GM21576 (cell line): ENCODE results near the gene NDFIP2.
"Not testable (repeated sequence)": the region's sequence is repeated elsewhere in the genome, so short reads cannot be mapped to it uniquely, and the experiment has no call there.

Experiments used
- ATAC-seq: cut with Tn5 transposase; IDR thresholded peaks from one replicate; pipeline ENCODE4 v1.9.1; 2021; ENCODE audit warnings: mild to moderate bottlenecking, moderate library complexity; ENCODE audit not compliant: unreplicated experiment

NDFIP2 gene

DNA sequence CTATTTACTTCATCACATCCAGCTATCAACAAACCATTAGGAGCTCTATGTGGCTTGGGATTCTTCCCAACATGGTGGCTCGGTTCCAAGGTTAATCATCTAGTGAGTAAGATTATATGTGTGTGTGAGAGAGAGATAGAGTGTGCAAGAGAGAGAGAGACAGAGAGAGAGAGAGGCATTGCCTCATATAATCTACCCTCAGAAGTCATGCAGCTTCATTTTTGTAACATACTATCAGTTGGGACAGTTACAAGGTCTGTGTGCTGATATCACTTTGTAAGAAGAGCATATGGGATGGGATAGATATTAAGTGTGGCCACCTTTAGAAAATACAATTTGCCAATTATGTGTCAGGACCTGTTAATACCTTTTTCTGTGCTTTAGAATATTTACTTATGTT lies 104.1 kb downstream of the NDFIP2 start:
- ATAC-seq, result no peak

DNA sequence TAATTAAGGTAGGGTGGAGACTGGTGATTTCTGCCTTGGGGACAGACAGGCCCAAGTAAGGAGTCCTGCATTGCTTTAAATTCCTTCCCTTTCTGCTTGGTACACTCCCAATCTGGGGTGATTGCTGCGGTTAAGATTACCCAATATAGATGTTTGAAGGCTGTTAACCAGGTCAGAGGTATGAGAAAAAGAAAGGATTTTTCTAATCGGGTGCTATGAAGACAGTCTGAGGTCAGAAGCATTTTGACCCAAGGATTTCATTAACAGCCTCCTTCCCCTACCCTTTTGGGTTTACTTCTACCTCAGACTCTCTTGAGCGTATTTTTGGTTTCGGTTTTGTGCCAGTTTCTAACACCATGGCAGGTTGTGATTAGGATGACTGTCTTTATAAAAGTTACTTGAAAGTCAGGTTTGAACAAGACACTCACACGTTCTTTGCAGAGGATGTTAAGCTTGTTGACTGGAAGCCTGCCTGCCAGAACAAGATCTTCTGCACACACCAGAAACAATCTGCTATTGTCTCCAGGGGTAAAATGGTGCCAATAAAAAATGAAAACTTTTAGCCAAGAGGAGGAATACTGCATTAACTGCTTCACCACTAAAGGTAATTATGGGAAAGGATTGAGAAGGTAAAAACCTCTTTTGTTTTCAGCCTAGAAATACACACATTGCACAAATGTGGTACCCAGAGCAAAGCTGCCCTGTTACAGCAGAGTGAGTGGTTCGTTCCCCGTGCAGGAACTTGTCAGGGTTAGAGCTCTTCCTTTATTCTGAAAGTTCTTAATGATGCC lies 108.8 kb downstream of the NDFIP2 start:
- no peak for ATAC-seq

GRCh38 chr13:79590394-79590676 lies 109.4 kb downstream of the NDFIP2 start:
- no peak for ATAC-seq

DNA sequence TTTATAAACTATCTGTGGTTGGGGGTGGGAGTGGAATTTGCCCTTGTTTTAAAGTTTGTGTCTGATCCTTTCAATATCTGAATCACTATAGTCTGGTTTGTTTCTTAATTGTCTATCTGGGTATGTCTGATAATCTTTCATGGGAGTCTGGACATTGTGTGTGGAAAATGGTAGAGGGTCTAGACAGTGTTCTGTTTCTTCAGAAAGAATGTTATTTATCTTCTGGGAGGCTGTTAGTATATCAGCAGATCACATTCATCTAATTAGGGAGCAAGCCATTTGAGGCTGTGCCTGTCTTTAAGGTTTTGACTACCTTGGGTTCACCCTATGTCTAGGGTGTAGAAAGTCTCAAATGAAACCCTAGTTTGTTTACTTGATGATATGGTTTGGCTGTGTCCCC lies 110.5 kb downstream of the NDFIP2 start:
- no peak for ATAC-seq

DNA sequence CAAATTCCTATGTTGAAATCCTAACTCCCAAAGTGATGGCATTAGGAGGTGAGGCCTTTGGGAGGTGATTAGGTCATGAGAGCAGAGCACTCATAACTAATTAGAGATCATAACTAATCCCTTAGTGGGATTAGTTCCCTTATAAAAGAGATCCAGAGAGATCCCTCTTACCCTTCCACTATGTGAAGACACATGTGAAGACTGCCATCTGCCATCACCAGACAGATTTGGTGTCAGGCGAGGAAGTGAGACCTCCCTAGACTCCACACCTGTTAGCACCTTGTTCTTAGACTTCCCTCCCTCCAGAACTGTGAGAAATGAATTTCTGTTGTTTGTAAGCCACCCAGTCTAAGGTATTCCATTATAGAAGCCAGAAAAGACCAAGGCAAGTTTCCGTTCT lies 112.2 kb downstream of the NDFIP2 start:
- ATAC-seq, result no peak

- ATAC-seq, result no peak
Measured at GRCh38 chr13:79593641-79594275, 112.8 kb downstream of the NDFIP2 start.

- ATAC-seq, result not testable (repeated sequence)
Measured at GRCh38 chr13:79600146-79600545, 119.2 kb downstream of the NDFIP2 start.

- ATAC-seq, result no peak
Measured at GRCh38 chr13:79602936-79603335, 122.0 kb downstream of the NDFIP2 start.

- ATAC-seq, result no peak
Measured at GRCh38 chr13:79604752-79605151, 123.8 kb downstream of the NDFIP2 start.
